Testis (tissue), 2 donors: ENCODE results near the gene CACNA2D4.

Experiments used
- CTCF ChIP-seq, 3 experiments: fragments of 450-650 bp in 2 of 3; fragments of 200-600 bp in 1 of 3; sonication (generic) in 1 of 3; IDR thresholded peaks; one replicate each; pipeline ENCODE4 v1.5.1; 2016 to 2019; ENCODE audit warnings: antibody characterized with exemption in 3 of 3, mild to moderate bottlenecking in 2 of 3, moderate library complexity in 1 of 3
- POLR2A ChIP-seq: fragments of 450-650 bp; IDR thresholded peaks from one replicate; pipeline ENCODE4 v1.6.1; 2017; ENCODE audit warnings: antibody characterized with exemption, mild to moderate bottlenecking, moderate library complexity

GRCh38 chr12:1872448-1872847, 46.0 kb downstream of the CACNA2D4 start:
- TF ChIP-seq CTCF (IDR thresholded peaks at IDR 0.05) (no peak), POLR2A (no peak)
